HG03521 (cell line): ENCODE results near the gene ABO.
"Not testable (repeated sequence)": the region's sequence is repeated elsewhere in the genome, so short reads cannot be mapped to it uniquely, and the experiment has no call there.

Experiments
- ATAC-seq: cut with Tn5 transposase; IDR thresholded peaks from one replicate; pipeline ENCODE4 v1.9.1; 2021; ENCODE audit warnings: mild to moderate bottlenecking, moderate library complexity; ENCODE audit not compliant: unreplicated experiment

The ABO gene

DNA sequence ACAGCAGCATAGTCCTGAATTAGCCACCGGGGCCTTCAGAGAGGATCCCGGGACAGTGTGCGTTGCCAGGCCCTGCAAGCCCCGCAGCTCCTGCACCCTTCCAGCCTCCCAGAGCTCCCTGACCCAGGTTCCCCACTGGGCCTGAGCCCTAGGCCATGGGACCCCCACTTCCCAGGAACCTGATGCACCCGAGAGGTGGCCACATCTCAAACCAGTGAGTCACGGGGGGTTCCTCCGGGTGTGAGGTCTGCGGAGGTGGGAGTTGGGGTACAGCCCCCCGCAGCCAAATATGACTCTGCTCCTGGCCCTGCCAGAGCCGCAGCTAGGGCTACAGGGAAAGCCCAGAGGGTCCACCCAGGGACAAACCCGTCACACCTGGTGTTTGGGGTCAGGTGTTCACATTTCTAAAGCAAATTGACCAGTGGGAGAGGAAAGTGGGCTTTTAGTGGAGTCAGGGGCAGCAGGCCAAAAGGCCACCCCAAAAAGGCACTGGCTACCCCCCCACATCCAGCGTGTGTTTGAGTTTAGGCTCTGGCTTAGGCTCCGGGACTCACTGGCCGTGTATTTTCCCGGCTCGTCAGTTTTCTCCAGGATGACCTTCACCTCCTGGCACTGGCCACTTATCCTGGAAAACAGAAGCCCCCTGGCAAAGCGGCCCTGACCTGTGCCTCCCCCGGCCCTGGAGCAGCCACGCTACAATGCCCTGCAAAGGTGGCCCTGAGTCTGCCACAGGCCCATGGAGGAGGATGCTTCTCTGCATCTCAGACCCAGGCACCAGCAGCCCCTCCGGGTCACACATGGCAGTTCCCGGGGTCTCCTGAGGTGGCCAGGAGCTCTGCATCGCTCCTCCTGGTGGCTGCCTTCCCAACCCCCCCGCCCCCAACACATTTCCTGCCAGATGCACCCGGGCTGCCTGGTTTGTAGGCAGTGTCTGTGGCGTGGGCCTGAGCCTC, 48.5 kb downstream of the ABO start:
- no peak for ATAC-seq

- no peak for ATAC-seq
Measured at GRCh38 chr9:133225171-133226011, 49.6 kb downstream of the ABO start.

GRCh38 chr9:133224762-133225161, 50.2 kb downstream of the ABO start:
- ATAC-seq, result no peak

- not testable (repeated sequence) for ATAC-seq
Measured at GRCh38 chr9:133223159-133223756, 51.7 kb downstream of the ABO start.

DNA sequence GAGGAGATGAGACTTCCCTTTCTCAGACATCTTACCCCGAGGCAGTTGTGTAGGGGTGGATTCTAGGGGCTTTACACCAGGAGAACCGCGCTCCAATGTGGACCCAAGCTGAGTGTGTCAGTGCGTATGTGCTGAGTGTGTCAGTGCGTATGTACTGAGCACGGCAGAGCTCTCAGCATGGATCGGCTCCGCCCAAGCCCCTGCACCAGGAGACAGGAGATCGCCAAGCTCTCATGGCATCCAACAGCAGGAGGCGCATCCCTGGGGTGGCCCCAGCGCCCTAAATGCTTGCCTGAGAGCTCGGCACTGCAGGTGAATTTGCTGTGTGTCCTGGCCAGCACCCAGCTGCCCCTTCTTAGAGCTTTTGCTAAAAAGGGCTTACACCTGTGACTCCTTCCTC, 53.0 kb downstream of the ABO start:
- not testable (repeated sequence) for ATAC-seq

DNA sequence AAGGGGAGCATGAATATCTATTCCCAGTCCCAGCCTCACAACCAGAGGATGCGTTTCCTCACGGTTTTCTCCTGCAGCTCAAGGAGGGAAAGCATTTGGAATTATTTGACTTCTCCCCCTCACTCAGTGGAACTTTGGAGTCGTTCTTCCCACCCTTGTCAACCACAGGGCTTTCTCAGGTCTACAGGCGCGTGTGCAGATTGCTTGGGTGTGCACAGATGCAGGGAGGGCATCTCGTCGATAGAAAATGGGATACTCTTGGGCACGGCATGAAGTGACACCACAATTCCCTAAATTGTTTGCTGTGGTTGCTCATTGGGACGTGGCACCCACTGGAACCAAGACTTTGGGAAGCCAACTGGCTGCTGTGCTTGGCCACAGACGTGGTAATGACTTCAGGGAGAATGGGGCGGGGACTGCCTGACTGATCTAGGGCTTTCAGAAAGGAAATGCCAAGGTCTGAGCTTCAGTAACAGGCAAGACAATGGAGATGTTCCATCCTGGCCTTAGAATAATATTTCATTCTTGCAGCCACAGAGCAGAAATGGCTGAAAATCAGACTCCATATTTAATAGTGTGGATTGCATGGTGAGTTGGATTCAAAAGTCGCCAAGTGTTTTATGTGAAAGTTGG, 53.7 kb downstream of the ABO start:
- no peak for ATAC-seq

DNA sequence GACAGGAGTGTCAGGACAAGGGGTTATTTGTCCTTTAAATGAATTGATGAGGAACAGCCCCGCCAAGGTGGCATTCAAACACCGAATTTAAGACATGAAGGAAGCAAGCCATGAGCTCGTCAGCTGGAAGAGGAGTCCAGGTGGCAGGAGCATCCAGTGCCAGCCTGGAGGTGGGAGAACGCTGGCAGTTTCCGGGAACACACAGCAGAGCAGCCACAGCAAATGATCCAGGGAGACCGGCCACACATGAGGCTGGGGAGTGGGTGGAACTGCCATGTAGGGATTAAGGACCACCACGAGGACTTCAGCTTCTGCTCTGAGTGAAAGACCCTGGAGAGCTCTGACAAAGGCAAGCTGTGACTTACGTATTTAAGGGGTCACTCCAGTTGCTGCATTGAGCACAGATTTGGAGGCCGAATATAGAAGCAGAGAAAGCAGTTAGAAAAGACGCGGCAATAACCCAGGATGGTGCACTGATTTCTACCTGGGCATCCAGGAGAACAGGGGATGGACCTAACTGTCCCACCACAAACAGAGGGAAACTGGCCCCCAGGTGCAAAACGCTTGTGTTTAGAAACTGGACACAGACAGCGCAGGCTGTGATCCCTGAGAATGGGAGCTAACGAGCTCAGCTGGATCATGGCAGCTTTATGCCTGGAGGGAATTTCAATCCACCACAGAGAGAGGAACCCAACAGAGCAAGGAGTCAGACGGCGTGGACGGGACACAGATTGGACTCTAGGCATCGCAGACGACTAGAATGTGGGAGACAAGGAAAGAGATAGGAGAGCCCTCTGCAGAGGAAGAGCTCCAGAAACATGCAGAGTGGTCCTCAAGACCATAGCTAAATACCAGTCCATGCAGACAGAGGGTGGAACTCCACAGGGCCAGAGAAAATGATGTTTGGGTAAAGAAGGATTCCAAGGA, 56.7 kb downstream of the ABO start:
- not testable (repeated sequence) for ATAC-seq

DNA sequence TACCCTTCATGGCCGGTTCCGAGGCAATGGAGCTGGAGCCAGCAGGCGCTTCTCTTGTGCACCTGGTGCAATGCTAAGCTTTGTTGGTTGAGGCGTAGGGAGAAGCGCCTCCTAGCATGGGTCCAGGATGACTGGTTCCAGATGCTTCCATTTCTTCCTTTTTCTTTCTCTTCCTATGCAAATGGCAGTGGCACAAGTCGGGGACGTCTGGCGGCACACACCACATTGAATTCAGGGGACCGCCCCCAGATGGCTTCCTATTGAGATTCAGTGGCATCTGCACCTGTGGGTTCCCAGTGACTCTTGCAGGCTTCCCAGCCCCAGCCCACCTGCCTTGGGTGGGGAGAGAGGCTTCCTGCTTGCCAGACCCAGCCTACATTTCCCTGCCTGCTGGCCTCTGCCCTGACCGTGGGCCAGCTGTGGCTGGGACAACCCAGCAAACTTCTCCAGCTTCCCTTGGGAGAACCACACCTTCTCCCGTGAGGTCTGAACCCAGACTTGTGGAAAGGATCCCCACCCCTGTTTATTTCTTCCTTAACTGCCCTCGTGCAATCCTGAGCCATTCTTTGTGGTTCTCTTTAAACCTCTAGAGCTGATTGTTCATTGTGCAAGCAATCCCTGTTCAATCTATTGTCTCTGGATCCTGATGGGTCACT, 57.5 kb downstream of the ABO start:
- not testable (repeated sequence) for ATAC-seq

DNA sequence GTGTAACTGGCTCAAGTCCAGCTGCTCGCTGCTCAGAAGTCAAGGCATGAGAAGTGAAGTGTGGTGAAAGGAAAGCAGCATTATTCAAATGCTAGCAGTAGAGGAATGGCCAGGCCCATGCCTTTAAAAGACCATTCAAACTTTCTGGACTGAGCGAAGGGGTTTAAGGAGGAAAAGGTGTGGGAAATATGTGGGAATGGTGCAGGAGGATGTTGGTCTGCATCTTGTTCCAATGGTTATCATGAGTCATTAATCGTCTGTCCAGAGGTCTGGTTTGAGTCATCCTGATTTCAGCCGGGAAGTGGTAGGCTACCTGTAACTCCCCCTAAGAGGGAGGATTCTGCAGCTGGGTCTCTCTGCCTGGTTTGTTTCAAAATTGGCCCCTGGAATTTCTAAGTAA, 60.7 kb downstream of the ABO start:
- not testable (repeated sequence) for ATAC-seq

DNA sequence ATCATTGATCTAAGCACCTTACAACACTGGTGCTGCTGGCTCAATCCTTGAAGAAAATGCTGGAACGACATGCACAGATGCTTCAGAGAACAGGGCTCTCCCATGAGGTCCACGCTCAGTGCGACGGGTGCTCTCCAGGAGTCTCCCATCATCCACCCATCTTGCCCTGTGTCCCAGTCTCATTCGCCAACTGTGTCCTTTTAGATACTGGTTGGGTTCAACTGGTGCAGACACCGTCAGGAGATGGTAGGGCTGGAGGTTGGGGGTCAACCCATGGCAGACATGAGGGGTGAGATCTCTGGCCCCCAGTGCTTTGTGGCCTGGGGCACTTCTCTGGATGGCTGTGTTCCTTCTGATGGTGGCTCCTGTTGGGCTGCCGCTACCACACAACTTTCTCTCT, 64.4 kb downstream of the ABO start:
- no peak for ATAC-seq

DNA sequence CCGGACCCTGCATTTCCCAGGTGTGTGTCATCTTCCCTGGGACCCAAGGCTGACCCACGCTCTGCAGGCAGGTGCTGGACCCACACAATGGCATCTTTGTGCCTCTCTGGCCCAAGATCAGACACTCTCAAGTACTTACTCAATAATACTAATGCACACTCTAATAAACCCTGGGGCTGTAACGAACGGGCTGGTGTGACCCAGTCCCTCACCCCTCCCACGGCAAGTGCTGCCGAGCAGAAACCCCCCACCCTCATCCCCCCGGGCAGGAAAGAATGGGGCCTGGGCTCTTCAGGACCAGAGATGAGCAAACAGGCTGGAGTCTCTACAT, 64.8 kb downstream of the ABO start:
- ATAC-seq, result no peak

DNA sequence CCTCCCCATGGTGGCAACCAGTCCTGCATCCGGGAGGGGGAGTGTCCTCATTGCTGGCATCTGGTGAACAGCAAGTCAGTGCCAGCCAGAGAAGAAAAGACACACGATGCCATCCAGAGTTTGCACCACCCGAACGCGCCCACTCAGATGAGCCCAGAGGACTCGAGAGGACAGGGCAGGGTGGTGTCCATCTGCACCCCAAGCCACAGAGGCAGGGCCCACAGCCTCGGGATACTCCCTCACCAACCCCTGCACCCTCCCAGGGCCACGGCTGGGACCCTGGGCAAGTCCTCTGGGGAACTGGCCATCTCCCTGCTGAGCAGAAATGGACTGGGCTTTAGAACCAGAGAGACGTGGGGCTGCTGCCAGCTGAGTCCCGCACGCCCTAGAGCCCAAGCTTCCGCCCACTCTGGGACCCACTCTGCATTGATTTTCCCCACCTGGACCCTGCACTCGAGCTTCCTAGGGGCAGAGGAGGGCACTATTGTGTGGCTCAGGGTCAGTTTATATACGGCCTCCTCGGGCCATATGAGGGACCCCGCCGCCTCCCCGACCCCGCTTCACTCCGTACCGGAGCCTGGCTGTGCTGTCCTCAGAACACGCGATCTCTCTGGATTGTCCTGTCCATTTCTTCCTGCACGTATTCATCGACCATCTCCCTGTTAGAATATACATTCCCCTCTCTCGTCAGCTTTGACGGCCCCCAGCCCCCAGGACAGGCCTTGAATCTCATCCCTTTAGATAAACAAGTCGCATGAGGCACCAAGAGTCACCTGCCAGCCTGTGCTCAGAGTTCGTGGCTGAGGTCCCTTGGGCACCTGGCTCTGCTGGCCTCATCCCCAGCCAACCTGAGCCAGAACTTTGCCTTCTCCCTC, 65.4 kb downstream of the ABO start:
- ATAC-seq, result not testable (repeated sequence)

GRCh38 chr9:133208880-133209300, 66.1 kb downstream of the ABO start, which contains the start of gene OBP2B:
TSS of gene OBP2B (minus strand) at chr9:133209250. CDS start at chr9:133209199, 51 bp downstream.
- ATAC-seq, result not testable (repeated sequence)

- ATAC-seq, result not testable (repeated sequence)
Measured at GRCh38 chr9:133208171-133208879, 66.7 kb downstream of the ABO start.

GRCh38 chr9:133207540-133208170, 67.3 kb downstream of the ABO start:
- no peak for ATAC-seq

- no peak for ATAC-seq
Measured at GRCh38 chr9:133207021-133207531, 67.9 kb downstream of the ABO start.
